Thyroid gland (tissue), 4 donors: ENCODE measurements around the gene IGF2R.

ENCODE experiments used
- CTCF ChIP-seq, 6 experiments: fragments of 200-600 bp in 3 of 6; fragments of 450-650 bp in 3 of 6; sonication (generic) in 3 of 6; IDR thresholded peaks; one replicate each; pipeline ENCODE4 v1.5.1; 2016 to 2019; ENCODE audit warnings: antibody characterized with exemption in 6 of 6, mild to moderate bottlenecking in 2 of 6, inconsistent platforms in 1 of 6, moderate library complexity in 1 of 6
- POLR2A ChIP-seq, 2 donors: fragments of 450-650 bp; IDR thresholded peaks; one replicate each; pipeline ENCODE4 v1.6.1; 2017; ENCODE audit warnings: antibody characterized with exemption in 2 of 2, mild to moderate bottlenecking in 2 of 2, moderate library complexity in 1 of 2

GRCh38 chr6:160076009-160076408 is 107.1 kb downstream of the IGF2R start:
- TF ChIP-seq CTCF (IDR thresholded peaks at IDR 0.05) (no peak), POLR2A (IDR thresholded peaks at IDR 0.05) (no peak)
